Germinal center (tissue), 1 donor: ENCODE results near the gene CEP63.
"Not testable (repeated sequence)": the region's sequence is repeated elsewhere in the genome, so short reads cannot be mapped to it uniquely, and the experiment has no call there.

Experiments used
- DNase-seq: peaks from one replicate; pipeline ENCODE4 v3.0.0; 2012; ENCODE audit warnings: mixed read lengths, low spot score

CEP63 gene

DNA sequence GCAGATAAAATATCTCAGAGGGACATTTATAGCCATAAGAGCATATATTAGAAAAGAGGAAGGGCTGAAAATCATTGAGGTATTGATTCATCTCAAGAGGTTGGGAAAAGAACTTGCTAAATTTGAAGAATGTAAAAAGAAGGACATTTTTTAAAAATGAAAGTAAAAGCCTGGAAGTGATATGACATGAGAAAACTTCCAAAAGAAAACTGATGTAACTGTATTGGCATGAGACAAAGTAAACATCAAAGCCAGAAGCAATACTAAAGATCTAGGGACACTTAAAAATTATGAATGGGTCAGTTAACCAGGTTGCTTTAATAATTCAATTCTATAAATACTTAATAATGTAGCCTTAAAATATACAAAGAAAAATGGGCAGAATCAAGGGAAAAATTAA is 31.9 kb downstream of the CEP63 start:
- DNase-seq, result no peak

DNA sequence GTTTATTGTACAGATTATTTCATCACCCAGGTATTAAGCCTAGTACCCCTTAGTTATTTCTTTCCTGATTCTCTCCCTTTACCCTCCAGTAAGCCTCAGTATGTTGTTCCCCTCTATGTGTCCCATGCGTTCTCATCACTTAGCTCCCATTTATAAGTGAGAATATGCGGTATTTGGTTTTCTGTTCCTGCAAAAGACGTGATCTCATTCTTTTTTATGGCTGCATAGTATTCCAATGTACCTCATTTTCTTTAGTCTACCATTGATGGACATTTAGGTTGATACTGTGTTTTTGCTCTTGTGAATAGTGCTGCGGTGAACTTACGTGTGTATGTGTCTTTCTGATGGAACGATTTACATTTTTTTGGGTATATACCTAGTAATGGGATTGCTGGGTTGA is 36.7 kb downstream of the CEP63 start:
- no peak for DNase-seq

DNA sequence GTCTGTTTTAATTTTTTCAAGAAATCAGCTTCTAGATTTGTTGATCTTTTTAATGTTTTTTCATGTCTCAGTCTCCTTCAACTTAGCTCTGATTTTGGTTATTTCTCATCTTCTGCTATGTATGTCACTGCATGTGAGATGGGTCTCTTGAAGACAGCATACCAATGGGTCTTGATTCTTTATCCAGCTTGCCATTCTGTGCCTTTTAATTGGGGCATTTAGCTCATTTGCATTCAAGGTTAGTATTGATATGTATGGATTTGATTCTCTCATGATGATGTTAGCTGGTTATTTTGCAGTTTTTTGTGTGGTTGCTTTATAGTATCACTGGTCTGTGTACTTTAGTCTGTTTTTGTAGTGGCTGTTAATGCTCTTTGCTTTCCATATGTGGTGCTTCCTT is 39.4 kb downstream of the CEP63 start:
- no peak for DNase-seq

DNA sequence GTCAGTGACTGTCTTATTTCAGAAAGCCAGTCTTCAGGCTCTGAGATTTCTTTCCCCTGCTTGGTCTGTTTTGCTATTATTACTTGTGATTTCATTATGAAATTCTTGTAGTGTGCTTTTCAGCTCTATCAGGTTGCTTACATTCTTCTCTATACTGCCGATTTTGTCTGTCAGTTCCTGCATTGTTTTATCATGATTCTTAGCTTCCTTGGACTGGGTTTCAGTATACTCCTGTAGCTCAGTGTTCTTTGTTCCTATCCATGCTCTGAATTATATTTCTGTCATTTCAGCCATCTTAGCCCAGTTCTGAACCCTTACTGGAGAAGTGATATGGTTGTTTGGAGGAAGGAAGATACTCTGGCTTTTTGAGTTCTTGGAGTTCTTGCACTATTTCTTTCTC is 40.5 kb downstream of the CEP63 start:
- DNase-seq, result no peak

DNA sequence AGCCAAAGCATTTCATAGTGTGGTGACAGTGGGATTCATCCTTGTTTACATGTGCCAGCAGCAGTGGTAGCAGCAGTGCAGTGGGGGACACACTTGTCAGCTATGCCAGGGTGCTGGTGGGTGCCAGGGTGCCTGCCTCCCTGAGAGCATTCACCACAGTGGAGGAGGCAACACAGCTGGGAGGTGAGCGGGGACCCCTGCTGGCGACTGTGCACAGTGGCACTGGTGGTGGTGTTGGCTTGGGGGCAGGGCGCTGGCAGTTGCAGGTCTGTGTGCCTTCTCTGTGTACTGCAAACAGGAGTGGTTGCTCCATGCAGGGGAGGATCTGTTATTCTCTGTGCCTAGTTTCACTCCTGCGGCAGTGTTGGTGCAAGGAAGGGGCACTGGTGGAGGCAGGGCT is 41.2 kb downstream of the CEP63 start:
- peak; percentile 14 for DNase-seq

DNA sequence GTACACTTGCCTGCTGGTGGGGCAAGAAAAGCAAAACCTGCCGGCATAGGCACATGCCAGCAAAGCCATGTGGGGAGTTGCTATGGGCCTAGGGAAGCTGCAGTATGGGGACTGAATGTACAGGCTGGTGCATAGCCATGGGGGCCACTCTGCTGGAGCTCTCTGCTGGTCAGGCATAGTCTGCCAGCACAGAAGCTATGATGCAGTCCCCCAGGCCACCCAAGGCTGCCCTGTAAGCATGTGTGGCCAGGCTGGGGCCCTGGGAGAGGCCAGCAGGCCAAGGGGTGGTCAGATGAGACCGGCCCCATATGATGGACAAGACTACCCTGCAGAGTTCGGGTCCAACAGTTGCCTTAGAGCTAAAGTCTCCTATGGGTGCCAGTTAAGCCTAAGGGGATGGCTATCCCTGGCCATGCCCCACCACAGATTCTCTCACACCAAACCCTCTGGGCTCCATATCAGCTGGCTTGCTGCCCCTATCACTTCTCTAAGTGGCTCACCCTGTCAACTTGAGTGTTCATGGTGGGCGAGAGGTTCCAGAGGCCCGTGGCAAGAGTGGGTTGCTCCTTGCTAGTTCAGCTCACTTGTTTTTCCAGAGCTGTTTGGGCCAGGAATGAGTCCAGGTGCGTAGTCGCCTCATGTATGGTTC is 41.8 kb downstream of the CEP63 start:
- no peak for DNase-seq

DNA sequence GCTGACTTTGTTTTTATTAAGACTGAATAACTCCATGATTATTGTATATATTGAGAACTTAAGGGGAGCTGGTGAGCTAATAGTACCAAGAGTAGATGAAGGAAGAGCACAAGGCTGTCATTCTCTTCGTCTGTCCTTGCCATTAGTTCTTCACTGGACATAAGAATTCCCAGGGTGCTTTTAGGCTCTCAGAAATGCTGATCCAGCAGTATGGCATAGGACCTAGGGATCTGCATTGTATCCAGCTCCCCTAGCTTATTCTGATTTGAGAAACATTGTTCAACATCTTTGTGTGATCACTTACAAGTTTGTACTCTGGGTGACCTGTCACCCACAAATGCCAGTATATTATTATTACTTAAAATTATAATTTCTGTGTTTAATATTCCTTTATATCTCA is 47.6 kb downstream of the CEP63 start:
- no peak for DNase-seq

DNA sequence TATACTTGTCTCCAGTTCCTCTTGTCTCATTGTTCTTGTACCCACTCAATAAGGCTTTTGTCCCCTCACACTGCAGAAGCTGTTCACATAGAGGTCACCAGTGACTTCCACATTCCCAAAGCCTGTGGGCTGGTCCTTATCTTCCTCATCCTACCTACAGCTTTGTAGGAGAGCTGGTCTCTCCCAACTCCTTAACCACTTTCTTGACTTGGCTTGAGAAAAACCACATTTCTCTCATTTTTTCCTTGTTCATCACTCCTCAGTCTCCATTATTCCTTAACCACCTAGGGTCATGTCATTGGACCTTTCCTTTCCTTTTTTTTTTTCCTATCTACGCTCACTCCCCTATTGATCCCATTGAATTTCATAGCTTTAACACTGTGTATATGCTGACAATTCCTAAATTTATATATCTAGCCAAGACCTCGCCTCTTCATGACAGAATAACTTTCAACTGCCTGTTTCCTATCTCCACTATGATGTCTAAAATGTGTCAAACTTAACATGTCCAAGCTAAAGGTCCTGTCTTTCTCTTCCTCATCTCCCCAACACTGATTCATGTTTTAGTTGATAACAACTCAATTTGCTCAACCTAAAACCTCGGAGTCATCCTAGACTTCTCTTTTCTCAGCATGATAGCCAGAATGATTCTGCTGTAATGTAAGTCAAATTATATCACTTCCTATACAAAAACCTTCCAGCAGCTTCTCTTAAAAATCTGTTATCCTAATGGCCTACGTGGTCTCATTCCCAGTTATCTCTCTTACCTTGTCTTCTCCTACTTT is 49.5 kb downstream of the CEP63 start:
- no peak for DNase-seq

DNA sequence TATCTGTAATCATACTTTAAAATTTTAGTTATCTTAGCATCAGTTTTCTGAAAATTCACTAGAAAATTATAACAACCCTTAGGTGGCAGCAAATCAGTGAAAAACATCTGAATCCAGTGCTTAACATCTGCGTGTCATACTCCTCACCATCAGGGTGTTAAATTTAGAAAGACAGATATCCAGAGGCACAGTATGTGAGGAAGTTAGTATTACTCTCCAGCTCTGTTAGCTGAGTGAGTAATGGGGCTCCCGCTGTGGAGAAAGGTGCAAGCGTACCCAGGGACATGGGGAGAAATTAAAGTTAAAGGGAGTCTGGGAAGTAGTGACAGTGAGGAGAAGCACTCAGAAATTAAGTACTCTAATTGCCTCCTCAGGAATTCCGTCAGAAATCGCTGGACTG is 50.9 kb downstream of the CEP63 start:
- no peak for DNase-seq

DNA sequence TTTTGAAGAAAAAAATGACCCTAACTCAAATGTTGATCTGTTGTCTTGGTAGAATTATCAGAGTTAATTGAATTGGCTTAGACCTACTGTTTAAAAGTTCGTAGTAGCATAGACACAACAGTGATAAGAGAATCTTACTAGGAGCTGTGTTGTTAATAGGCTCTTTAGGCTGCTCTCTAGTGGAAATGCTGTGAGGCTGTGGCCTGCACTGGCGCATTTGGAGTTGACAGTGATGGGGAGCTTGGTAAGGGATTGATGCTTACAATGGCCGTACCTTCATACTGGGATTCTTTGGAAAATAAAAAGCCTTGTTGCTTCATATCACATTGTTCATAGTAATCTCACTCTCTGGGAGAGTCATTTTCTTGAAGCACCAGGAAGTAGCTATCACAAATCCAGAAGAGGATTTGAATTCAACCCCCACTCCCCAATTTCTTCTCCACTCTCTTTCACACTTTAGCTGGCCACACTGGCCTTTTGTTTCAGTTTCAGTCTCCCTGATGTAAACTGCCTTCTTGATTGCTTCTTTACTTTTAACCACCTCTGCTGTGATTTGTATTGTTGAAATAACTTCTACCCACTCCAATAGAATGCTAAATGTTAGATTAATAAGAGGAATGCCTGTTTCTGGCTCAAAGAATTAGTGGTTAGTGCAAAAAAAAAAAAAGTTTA is 56.6 kb downstream of the CEP63 start:
- no peak for DNase-seq

DNA sequence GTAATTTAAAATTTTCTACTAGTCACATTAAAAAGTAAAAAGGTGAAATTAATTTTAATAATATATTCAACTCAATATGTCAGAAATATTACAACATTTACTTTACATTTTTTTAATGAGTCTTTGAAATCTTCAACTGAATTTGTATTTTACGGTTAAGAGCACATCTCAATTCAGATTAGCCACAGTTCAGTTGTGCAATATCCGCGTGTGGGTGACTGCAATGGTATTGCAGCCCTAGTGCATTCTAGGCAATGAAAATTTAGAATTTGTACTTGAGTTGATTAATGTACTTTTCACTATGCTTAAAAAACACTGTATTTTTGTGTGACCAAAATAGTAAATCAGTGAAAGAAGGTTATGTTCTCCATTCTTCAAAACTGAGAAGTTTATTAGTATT is 57.3 kb downstream of the CEP63 start:
- no peak for DNase-seq

DNA sequence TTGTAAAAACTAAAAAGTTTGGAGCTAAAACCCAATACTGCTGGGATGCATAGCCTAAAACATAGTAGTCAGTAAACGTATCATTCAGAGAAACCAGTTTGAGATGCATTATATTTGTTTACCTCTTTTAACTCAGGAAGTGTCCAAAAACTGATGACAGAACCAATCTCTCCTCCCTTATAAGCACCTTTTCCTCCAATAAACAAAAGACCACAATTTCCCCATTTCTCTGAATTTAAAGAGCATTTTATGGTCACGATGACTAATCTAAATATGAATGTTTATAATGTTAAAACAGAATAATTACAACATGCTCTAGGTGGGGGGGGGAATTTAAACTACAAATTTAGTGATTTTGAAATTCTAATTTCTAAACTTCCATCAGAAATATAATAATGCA is 58.5 kb downstream of the CEP63 start:
- DNase-seq, result no peak

DNA sequence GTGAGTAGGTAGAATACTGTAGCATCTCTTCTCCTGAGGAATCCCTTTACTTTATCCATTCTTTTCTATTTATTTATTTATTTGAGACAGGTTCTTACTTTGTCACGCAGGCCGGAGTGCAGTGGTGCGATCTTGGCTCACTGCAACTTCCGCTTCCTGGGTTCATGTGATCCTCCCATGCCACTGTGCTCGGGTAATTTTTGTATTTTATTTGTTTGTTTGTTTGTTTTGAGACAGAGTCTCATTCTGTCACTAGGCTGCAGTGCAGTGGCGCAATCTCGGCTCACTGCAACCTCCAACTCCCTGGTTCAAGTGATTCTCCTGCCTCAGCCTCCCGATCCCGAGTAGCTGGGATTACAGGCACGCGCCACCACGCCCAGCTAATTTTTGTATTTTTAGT is 58.9 kb downstream of the CEP63 start:
- not testable (repeated sequence) for DNase-seq

DNA sequence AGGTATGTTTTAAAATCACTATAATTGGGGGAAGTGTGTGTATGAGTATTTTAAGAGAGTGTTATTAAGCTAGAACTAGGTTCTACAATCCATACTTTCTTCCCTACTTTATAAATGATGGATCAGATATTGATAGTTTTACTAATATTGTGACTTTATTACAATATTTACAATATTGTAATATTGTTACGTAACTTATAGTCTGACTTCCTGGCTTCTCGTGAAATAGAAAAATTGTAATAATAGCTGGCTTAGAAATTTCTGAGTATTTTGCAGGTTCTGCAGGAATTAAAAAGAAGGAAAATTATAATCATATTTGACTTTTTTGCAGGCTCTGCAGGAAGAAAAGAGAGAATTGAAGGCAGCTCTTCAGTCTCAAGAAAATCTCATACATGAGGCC is 60.0 kb downstream of the CEP63 start:
- no peak for DNase-seq

DNA sequence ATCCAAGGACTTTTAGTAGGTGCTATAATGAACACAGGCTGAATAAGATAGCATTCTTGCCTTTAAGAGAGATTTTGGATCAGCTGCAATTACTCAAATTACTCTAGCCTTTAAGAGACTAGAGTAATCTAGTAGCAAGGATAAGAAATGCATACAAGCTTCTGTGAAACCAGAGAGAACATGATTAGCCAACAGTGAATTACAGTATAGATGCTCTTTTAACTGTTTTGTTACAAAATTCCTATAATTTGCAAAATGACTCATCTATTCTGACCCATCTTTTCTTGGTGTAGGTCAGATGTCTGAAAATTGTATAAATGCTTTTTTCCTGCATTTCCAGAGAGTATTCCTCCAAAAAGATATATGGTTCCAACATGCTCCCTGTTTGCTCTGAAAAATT is 66.9 kb downstream of the CEP63 start:
- DNase-seq, result no peak

DNA sequence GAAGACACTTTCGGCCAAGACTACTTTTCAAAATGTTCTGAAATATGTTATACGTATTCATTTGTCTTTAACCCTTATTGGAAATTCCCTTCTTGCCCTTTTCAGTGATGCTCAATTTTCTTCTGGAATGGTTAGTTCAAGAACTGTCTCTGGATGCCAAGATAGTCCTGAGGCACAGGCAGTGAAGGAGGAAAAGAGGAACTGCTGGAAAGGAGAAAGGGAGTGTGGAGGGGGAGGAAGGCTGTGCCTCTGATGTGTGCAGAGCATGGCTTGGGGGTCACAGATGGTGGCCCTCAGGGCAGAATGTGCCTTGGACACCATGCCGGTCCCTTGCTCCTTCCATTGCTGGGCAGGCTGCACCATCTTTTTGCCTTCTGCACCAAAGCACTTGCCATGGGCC is 73.7 kb downstream of the CEP63 start:
- no peak for DNase-seq

DNA sequence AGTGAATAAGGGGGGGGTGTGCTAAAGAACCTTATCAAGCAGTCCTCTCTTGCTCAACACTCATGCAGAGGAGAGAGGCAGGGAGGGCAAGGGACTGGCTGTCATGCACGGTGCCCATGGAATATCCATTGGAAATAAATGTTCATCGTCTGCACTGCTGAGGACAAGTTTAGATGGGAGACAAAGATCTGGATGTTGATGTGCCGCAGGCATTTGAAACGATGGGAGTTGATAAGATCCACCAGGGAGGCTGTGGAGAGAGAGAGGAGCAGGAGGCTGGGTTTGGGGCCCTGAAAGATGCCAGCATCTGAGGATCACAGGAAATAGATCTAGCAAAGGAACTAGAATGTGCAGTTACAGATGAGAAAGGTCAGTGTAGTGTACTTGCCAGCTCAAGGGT is 76.2 kb downstream of the CEP63 start:
- DNase-seq, result no peak

DNA sequence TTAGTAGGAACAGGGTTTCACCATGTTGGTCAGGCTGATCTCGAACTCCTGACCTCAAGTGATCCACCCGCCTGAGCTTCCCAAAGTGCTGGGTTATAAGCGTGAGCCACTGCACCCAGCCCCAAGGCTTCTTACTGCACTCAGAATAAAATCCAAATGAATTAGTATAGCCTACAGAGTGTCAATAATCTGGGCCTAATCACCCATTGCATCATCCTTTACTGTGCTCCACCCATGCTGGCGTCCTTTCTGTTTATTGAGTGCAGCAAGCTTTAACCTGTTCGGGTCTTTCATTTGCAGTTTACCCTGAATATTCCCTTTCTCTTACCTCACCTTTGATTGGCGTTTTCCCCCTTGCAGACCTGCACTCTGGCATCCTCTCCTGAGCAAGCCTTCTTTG is 77.7 kb downstream of the CEP63 start:
- no peak for DNase-seq

DNA sequence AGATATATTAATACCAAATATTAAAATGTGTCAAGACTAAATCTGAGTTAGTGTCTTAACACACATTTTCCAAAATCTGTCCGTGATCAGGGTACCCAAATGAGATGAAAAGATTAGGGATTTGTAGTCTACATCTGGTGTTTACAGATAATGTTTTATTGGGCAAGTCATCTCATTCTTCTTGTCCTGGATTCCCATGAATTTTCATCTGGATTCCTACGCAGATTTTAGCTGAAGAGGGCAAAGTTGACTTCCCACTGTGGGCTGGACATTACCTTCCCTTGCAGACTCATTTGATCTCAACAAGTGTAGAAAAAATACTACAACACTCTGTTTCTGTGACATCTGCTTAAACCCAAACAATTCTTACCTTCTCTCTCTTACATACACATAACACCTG is 79.1 kb downstream of the CEP63 start:
- no peak for DNase-seq

DNA sequence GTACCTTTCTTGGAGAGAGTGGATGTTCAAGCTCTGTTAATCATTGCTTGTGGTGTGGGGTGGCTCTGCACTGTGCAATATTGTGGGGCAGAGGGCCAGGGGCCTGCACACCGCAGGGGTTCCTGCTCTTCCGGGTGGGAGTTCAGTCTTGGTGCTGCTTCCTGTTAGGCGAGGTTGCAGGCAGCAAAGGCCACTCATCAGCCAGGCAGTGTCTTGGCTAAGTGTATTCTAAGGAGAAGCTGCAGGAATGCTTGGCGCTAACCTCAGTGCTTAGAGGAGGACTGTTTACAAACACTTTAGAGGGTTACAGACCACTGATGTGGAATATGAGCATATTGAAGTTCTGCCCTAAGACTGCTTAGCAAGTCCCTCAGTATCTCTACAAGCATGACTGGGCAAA is 81.7 kb downstream of the CEP63 start:
- DNase-seq, result no peak

DNA sequence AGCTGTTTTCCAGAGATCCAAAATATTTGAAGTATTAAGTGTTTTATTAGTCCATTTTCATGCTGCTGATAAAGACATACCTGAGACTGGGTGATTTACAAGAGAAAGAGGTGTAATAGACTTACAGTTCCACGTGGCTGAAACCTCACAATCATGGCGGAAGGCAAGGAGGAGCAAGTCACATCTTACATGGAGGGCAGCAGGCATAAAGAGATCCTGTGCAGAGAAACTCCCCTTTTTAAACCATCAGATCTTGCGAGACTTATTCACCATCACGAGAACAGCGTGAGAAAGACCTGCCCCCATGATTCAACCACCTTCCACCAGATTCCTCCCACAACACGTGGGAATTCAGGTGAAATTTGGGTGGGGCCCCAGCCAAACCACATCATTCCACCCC is 82.9 kb downstream of the CEP63 start:
- DNase-seq, result no peak

DNA sequence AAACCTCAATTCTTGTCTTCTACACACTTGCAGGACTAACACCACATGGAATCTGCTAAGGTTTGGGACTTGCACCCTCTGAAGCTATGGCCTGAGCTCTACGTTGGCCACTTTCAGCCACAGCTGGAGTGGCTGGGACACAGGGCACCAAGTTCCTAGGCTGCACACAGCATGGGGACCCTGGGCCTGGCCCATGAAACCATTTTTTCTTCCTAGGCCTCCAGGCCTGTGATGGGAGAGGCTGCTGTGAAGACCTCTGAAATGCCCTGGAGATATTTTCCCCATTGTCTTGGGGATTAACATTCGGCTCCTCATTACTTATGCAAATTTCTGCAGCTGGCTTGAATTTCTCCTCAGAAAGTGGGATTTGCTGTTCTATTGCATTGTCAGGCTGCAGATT is 84.0 kb downstream of the CEP63 start:
- not testable (repeated sequence) for DNase-seq

DNA sequence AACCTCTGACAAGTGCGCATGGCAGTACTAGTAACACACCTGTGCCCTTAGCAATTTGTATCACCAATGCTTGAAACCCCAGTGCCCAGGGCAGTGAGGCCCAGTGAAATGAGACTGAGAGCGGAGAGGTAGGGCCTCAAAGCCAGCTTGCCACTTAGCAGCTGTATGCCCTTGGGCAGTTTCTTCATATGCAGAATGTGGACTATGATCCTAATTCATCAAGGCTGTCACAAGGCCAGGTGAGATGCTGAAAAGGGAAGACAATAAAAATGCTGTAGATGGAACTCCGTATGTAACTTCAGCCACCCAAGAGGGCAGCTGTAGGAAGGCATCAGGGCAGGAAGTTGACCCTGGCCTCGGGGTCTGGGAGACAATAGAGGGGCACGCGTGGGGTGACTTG is 90.6 kb downstream of the CEP63 start:
- no peak for DNase-seq

DNA sequence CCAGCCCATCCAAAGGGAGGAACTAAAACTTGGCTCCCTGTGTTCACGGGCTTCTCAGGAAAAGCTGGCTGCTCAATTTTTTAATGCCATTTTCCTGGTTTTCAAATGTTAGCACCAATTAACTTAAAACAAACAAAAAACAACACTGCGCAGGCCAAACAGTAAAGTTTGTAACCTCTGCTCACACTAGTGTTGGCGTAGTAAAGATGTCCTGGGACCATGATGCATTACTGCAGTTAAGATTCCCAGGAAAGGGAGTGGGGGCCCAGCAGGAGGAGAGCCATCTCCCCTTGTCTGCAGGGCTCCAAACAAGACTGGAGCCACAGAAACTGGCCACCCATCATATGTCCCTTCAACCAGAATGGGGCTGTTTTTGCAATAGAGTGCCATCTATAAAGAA is 91.0 kb downstream of the CEP63 start:
- no peak for DNase-seq
